Mesenchymal stem cell (in vitro differentiated cells and primary cell): ENCODE results near the gene ATCAY.
"Not testable (repeated sequence)": the region's sequence is repeated elsewhere in the genome, so short reads cannot be mapped to it uniquely, and the experiment has no call there.

Source experiments
- DNase-seq: peaks from one replicate; pipeline ENCODE4 v3.0.0-alpha.2; 2013
- H2AFZ ChIP-seq: one replicate; pipeline ENCODE4 v1.6.1; 2013; ENCODE audit warnings: low read depth, mild to moderate bottlenecking, control low read depth, inconsistent platforms, low read length, moderate library complexity
- H2AK5ac ChIP-seq: 2 replicates; pipeline ENCODE4 v1.6.1; 2013; ENCODE audit warnings: low read length, moderate library complexity, mild to moderate bottlenecking, inconsistent platforms; ENCODE audit not compliant: severe bottlenecking
- H2BK120ac ChIP-seq: one replicate; pipeline ENCODE4 v1.6.1; 2013; ENCODE audit warnings: low read depth, mild to moderate bottlenecking, inconsistent platforms, low read length, moderate library complexity
- H2BK12ac ChIP-seq, 2 experiments: one replicate each; pipeline ENCODE4 v1.6.1; 2013; ENCODE audit warnings: inconsistent platforms in 2 of 2, low read length in 2 of 2, mild to moderate bottlenecking in 2 of 2, moderate library complexity in 2 of 2, control low read depth in 1 of 2
- H2BK15ac ChIP-seq: one replicate; pipeline ENCODE4 v1.6.1; 2013; ENCODE audit warnings: mild to moderate bottlenecking, low read depth, inconsistent platforms; ENCODE audit not compliant: poor library complexity, severe bottlenecking
- H2BK5ac ChIP-seq: 2 replicates; pipeline ENCODE4 v1.6.1; 2013; ENCODE audit warnings: low read depth, mild to moderate bottlenecking, low read length, control low read depth, inconsistent platforms; ENCODE audit not compliant: poor library complexity, severe bottlenecking
- H3K14ac ChIP-seq, 2 experiments: one replicate each; pipeline ENCODE4 v1.6.1; 2013; ENCODE audit warnings: inconsistent platforms in 2 of 2, low read length in 2 of 2, control low read depth in 1 of 2, mild to moderate bottlenecking in 1 of 2, moderate library complexity in 1 of 2
- H3K18ac ChIP-seq, 2 experiments: one replicate each; pipeline ENCODE4 v1.6.1; 2013; ENCODE audit warnings: inconsistent platforms in 2 of 2, low read length in 2 of 2, control low read depth in 1 of 2, low read depth in 1 of 2, mild to moderate bottlenecking in 1 of 2
- H3K23ac ChIP-seq, 2 experiments: one replicate each; pipeline ENCODE4 v1.6.1; 2013; ENCODE audit warnings: inconsistent platforms in 2 of 2, low read length in 2 of 2, mild to moderate bottlenecking in 2 of 2, moderate library complexity in 2 of 2, control low read depth in 1 of 2
- H3K27ac ChIP-seq: 2 replicates; pipeline ENCODE4 v1.5.1; 2013; ENCODE audit warnings: mild to moderate bottlenecking, moderate library complexity, low read length, control low read depth, inconsistent platforms; ENCODE audit not compliant: poor library complexity, severe bottlenecking
- H3K27me3 ChIP-seq, 2 experiments: 2 replicates each; pipeline versions ENCODE4 v1.6.1 to v1.7.0; 2013; ENCODE audit warnings: low read length in 2 of 2, mild to moderate bottlenecking in 2 of 2, moderate library complexity in 2 of 2, control low read depth in 1 of 2, inconsistent platforms in 1 of 2; ENCODE audit not compliant: control insufficient read depth in 1 of 2, insufficient read depth in 1 of 2
- H3K36me3 ChIP-seq, 2 experiments: 2 replicates each; pipeline versions ENCODE4 v1.6.1 to v1.7.0; 2013; ENCODE audit warnings: low read length in 2 of 2, control low read depth in 1 of 2, inconsistent platforms in 1 of 2, low read depth in 1 of 2, mild to moderate bottlenecking in 1 of 2; ENCODE audit not compliant: insufficient read depth in 2 of 2, control insufficient read depth in 1 of 2
- H3K4ac ChIP-seq, 2 experiments: one replicate each; pipeline ENCODE4 v1.6.1; 2013; ENCODE audit warnings: inconsistent platforms in 2 of 2, low read length in 2 of 2, mild to moderate bottlenecking in 2 of 2, moderate library complexity in 2 of 2, control low read depth in 1 of 2, low read depth in 1 of 2
- H3K4me1 ChIP-seq: 2 replicates; pipeline ENCODE4 v1.6.1; 2013; ENCODE audit warnings: low read depth, low read length, control low read depth; ENCODE audit not compliant: control insufficient read depth, insufficient read depth
- H3K4me2 ChIP-seq: 2 replicates; pipeline ENCODE4 v1.6.1; 2013; ENCODE audit warnings: low read length, mild to moderate bottlenecking, inconsistent platforms; ENCODE audit not compliant: poor library complexity, severe bottlenecking
- H3K4me3 ChIP-seq, 2 experiments: 2 replicates each; pipeline versions ENCODE4 v1.5.1 to v1.7.0; 2013; ENCODE audit warnings: low read length in 2 of 2, mild to moderate bottlenecking in 2 of 2, control low read depth in 1 of 2, low read depth in 1 of 2; ENCODE audit not compliant: insufficient read depth in 1 of 2
- H3K79me1 ChIP-seq: replicated peaks from 2 replicates; pipeline ENCODE4 v1.6.1; 2013; ENCODE audit warnings: mild to moderate bottlenecking, control low read depth, low read length, inconsistent platforms; ENCODE audit not compliant: poor library complexity, severe bottlenecking
- H3K9ac ChIP-seq: 2 replicates; pipeline ENCODE4 v1.7.0; 2013; ENCODE audit warnings: mild to moderate bottlenecking, low read length, moderate library complexity
- H3K9me3 ChIP-seq: 2 replicates; pipeline ENCODE4 v1.7.0; 2013; ENCODE audit warnings: mild to moderate bottlenecking, low read length; ENCODE audit not compliant: control insufficient read depth
- H4K8ac ChIP-seq: one replicate; pipeline ENCODE4 v1.6.1; 2013; ENCODE audit warnings: inconsistent platforms, mild to moderate bottlenecking, low read length, moderate library complexity
- H4K91ac ChIP-seq: one replicate; pipeline ENCODE4 v1.6.1; 2013; ENCODE audit warnings: mild to moderate bottlenecking, low read length, inconsistent platforms
- WGBS: methylation state at CpG from one replicate; pipeline ENCODE4 v1.1.7; 2013; ENCODE audit warnings: mixed read lengths; 5-methylcytosine and 5-hydroxymethylcytosine counted together

Gene ATCAY

DNA sequence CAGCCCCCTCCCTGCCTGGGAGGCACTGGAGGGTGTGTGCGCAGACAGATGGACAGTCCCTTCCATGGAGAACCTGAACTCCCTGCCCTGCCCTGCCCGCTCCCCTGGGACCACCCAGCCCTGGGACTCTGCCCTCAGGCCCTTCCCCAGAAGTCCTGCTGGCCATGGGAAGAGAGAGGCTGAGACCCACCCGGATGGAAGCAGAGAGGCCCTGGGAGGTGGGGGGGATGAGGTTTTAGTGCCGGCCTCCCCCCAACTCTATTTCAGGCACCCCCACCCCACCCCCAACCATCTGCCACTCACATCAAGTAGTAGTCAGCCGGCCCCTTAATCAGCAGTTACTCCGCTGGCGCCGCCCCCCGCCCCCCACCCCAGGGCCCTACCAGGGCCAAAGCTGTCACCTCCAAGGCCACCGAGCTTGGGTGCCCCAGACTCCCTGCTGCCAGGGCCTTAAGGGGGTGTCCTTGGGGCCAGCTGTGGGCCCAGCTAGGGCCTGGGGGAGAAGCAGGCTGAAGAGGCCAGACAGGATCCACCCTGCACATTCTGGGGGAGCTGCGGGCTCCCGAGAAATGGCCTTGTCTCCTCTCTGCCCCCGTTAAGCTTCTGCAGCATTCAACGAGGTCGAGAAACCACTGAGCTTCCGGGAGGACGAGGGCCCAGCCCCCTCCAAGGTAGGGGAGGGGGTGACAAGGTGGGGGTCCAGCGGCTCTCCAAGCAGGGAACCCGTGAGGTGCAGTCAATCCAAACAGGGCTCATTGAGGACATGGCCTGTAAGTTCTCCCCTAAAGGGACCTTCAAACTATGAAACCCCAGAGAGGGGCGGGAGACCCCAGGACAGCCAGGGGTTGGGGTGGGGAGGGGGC lies 69.7 kb downstream of the ATCAY start:
- Histone ChIP-seq H3K79me1 (no peaks in the 10 kb centered on the region), H3K4me3 (no peak overlapping the region), H2AFZ (no peak overlapping the region), H3K14ac (no peak overlapping the region), H4K91ac (no peak overlapping the region), H2BK5ac (no peak overlapping the region), H2BK15ac (no peak overlapping the region), H3K18ac (no peak overlapping the region), H4K8ac (no peak overlapping the region), H3K4me1 (peaks cover 8% of the 10 kb centered on the region), H3K9ac (no peak overlapping the region), H3K27me3 (peaks cover 0 to 5% of the 10 kb centered on the region in 2 experiments), H3K4ac (no peak overlapping the region), H2AK5ac (no peak overlapping the region), H3K4me2 (no peak overlapping the region), H3K36me3 (peaks cover 3 to 10% of the 10 kb centered on the region in 2 experiments), H2BK12ac (no peak overlapping the region), H3K27ac (no peak overlapping the region), H2BK120ac (no peak overlapping the region), H3K9me3 (no peaks in the 10 kb centered on the region), H3K23ac (no peak overlapping the region)
- DNase-seq, result no peak
- WGBS, result 78% methylated on average over 13 of the region's 20 CpGs

GRCh38 chr19:3950871-3951861 lies 70.7 kb downstream of the ATCAY start:
- H2AFZ ChIP-seq, result no peak overlapping the region
- H2BK120ac ChIP-seq, result no peak overlapping the region
- no peak overlapping the region for H2BK15ac ChIP-seq
- no peak overlapping the region for H2AK5ac ChIP-seq
- no peak overlapping the region for H3K4me3 ChIP-seq
- no peak overlapping the region for H4K8ac ChIP-seq
- H3K9ac ChIP-seq, result no peak overlapping the region
- no peak overlapping the region for H3K4ac ChIP-seq
- WGBS, result 84% methylated on average over 41 of the region's 41 CpGs
- H2BK5ac ChIP-seq, result no peak overlapping the region
- H2BK12ac ChIP-seq, result no peak overlapping the region
- no peak overlapping the region for H3K27ac ChIP-seq
- peaks cover 7% of the 10 kb centered on the region for H3K79me1 ChIP-seq
- no peak overlapping the region for H3K23ac ChIP-seq
- H3K14ac ChIP-seq, result peak overlapping the region in 1 of 2 experiments; percentile 46
- H4K91ac ChIP-seq, result no peak overlapping the region
- no peak for DNase-seq
- no peak overlapping the region for H3K18ac ChIP-seq
- no peaks in the 10 kb centered on the region for H3K9me3 ChIP-seq
- peaks cover 8% of the 10 kb centered on the region for H3K4me1 ChIP-seq
- H3K36me3 ChIP-seq, result peaks cover 12 to 20% of the 10 kb centered on the region in 2 experiments
- no peak overlapping the region for H3K4me2 ChIP-seq
- peaks cover 0 to 5% of the 10 kb centered on the region in 2 experiments for H3K27me3 ChIP-seq

DNA sequence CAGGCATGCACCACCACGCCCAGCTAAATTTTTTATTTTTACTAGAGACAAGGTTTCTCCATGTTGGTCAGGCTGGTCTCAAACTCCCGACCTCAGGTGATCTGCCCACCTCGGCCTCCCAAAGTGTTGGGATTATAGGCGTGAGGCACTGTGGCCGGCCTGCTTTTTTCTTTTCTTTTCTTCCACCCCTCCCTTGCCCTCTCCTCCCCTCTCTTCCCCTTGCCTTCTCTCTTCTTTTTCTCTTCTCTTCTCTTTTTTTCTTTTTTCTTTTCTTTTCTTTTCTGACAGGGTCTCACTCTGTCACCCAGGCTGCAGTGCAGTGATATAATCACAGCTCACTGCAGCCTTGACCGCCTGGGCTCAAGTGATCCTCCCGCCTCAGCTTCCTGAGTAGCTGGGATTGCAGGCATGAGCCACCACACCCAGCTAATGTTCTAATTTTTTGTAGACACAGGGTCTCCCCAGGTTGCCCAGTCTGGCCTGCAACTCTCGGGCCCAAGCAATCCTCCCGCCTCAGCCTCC lies 72.3 kb downstream of the ATCAY start:
- not testable (repeated sequence) for H3K4me2 ChIP-seq, H3K27ac ChIP-seq, H4K91ac ChIP-seq, H2BK15ac ChIP-seq, DNase-seq, H3K4me3 ChIP-seq, H3K9me3 ChIP-seq, H3K4me1 ChIP-seq, H2BK5ac ChIP-seq, H3K18ac ChIP-seq, H3K79me1 ChIP-seq, H3K14ac ChIP-seq, H2AK5ac ChIP-seq, H3K27me3 ChIP-seq, H3K4ac ChIP-seq, H3K9ac ChIP-seq, H4K8ac ChIP-seq, H2BK120ac ChIP-seq, H3K23ac ChIP-seq, H2BK12ac ChIP-seq, H2AFZ ChIP-seq
- peaks cover 16 to 33% of the 10 kb centered on the region in 2 experiments for H3K36me3 ChIP-seq
- WGBS, result 85% methylated on average over 9 of the region's 9 CpGs
